DOHH2 (cell line): ENCODE data around the gene JMJD8.
A peak's percentile ranks its signal among the peaks of the same experiment; 100 is the strongest.

ENCODE experiments used
- H3F3A ChIP-seq: fragments of 200-600 bp; sonication (generic), shearing (Covaris generic); 2 replicates; pipeline ENCODE4 v1.6.0; 2016; ENCODE audit warnings: antibody characterized with exemption, mild to moderate bottlenecking; ENCODE audit not compliant: control insufficient read depth, insufficient read depth
- H3K27ac ChIP-seq: fragments of 200-600 bp; sonication (generic); 2 replicates; pipeline ENCODE4 v1.5.1; 2014; ENCODE audit warnings: low read depth, mild to moderate bottlenecking, low read length, moderate library complexity
- H3K27me3 ChIP-seq: fragments of 200-600 bp; sonication (generic); 2 replicates; pipeline ENCODE4 v1.6.1; 2014; ENCODE audit warnings: mild to moderate bottlenecking, low read length, mixed read lengths; ENCODE audit not compliant: control insufficient read depth
- H3K36me3 ChIP-seq: fragments of 200-600 bp; sonication (generic); 2 replicates; pipeline ENCODE4 v1.6.1; 2014; ENCODE audit warnings: mild to moderate bottlenecking, low read length, moderate library complexity, mixed read lengths; ENCODE audit not compliant: control insufficient read depth
- H3K4me1 ChIP-seq: fragments of 200-600 bp; sonication (generic); 2 replicates; pipeline ENCODE4 v1.6.1; 2014; ENCODE audit warnings: mild to moderate bottlenecking, low read length, mixed read lengths; ENCODE audit not compliant: control insufficient read depth
- H3K4me2 ChIP-seq: fragments of 200-600 bp; sonication (generic); 2 replicates; pipeline ENCODE4 v1.6.0; 2014; ENCODE audit warnings: mild to moderate bottlenecking, low read length, moderate library complexity
- H3K4me3 ChIP-seq: fragments of 200-600 bp; sonication (generic); 2 replicates; pipeline ENCODE4 v1.5.1; 2014; ENCODE audit warnings: mild to moderate bottlenecking, low read length, mixed read lengths
- H3K79me2 ChIP-seq: fragments of 200-600 bp; sonication (generic); 2 replicates; pipeline ENCODE4 v1.6.1; 2014; ENCODE audit warnings: mild to moderate bottlenecking, low read length, mixed read lengths; ENCODE audit not compliant: control insufficient read depth
- H3K9me2 ChIP-seq: fragments of 200-600 bp; sonication (generic); replicated peaks from 2 replicates; pipeline ENCODE4 v1.6.1; 2014; ENCODE audit warnings: mild to moderate bottlenecking, low read length, mixed read lengths; ENCODE audit not compliant: control insufficient read depth
- H3K9me3 ChIP-seq: fragments of 200-600 bp; sonication (generic); 2 replicates; pipeline ENCODE4 v1.6.1; 2014; ENCODE audit warnings: antibody characterized with exemption, low read length, mixed read lengths; ENCODE audit not compliant: control insufficient read depth, insufficient read depth
- H4K20me1 ChIP-seq: fragments of 200-600 bp; sonication (generic); 2 replicates; pipeline ENCODE4 v1.6.0; 2014; ENCODE audit warnings: low read depth, mild to moderate bottlenecking, antibody characterized with exemption, low read length, moderate library complexity; ENCODE audit not compliant: control insufficient read depth, insufficient read depth
- CTCF ChIP-seq: fragments of 200-600 bp; sonication (generic); IDR thresholded peaks from one replicate; pipeline ENCODE4 v1.5.1; 2014; ENCODE audit warnings: antibody characterized with exemption, mild to moderate bottlenecking, low read depth, low read length; ENCODE audit not compliant: poor library complexity, severe bottlenecking
- EZH2phosphoT487 ChIP-seq: fragments of 200-600 bp; sonication (generic); IDR thresholded peaks from 2 replicates; pipeline ENCODE4 v1.6.1; 2017; ENCODE audit warnings: borderline replicate concordance, mild to moderate bottlenecking, antibody characterized with exemption, low read length, moderate library complexity, mixed read lengths

JMJD8 gene

GRCh38 chr16:694863-695354 lies 10.8 kb upstream of the JMJD8 start:
- H3K27ac ChIP-seq, result no peak overlapping the region
- H3K27me3 ChIP-seq, result peaks cover 20% of the 10 kb centered on the region

GRCh38 chr16:694187-694862 lies 10.2 kb upstream of the JMJD8 start:
- Histone ChIP-seq H3K9me3 (no peaks in the 10 kb centered on the region), H3K27me3 (peaks cover 19% of the 10 kb centered on the region), H3K4me1 (peaks cover 28% of the 10 kb centered on the region), H3K4me2 (peak overlapping the region; percentile 97), H3F3A (peaks cover 7% of the 10 kb centered on the region), H3K4me3 (peak overlapping the region; percentile 80), H4K20me1 (no peaks in the 10 kb centered on the region), H3K27ac (no peak overlapping the region), H3K36me3 (no peaks in the 10 kb centered on the region), H3K9me2 (no peaks in the 10 kb centered on the region), H3K79me2 (peaks cover 8% of the 10 kb centered on the region)
- TF ChIP-seq CTCF, result no peak
- no peak for TF ChIP-seq EZH2phosphoT487

More at GRCh38 chr16:694863-695354, 10.8 kb upstream of the JMJD8 start:
- Histone ChIP-seq H3K36me3 (no peaks in the 10 kb centered on the region), H3K4me3 (peak overlapping the region; percentile 80), H3K9me3 (no peaks in the 10 kb centered on the region), H3F3A (peaks cover 7% of the 10 kb centered on the region), H3K4me1 (peaks cover 24% of the 10 kb centered on the region), H4K20me1 (no peaks in the 10 kb centered on the region), H3K9me2 (no peaks in the 10 kb centered on the region), H3K4me2 (peak overlapping the region; percentile 97), H3K79me2 (peaks cover 3% of the 10 kb centered on the region)
- no peak for TF ChIP-seq CTCF
- no peak for TF ChIP-seq EZH2phosphoT487

GRCh38 chr16:693766-694165 lies 9.6 kb upstream of the JMJD8 start:
- no peaks in the 10 kb centered on the region for H3K9me2 ChIP-seq
- peaks cover 33% of the 10 kb centered on the region for H3K4me1 ChIP-seq
- H3K79me2 ChIP-seq, result peaks cover 14% of the 10 kb centered on the region
- H3K27ac ChIP-seq, result no peak overlapping the region
- H3K9me3 ChIP-seq, result no peaks in the 10 kb centered on the region
- no peaks in the 10 kb centered on the region for H3K36me3 ChIP-seq
- peak overlapping the region; percentile 97 for H3K4me2 ChIP-seq
- H4K20me1 ChIP-seq, result no peaks in the 10 kb centered on the region
- peak overlapping the region; percentile 80 for H3K4me3 ChIP-seq
- peaks cover 7% of the 10 kb centered on the region for H3F3A ChIP-seq
- H3K27me3 ChIP-seq, result peaks cover 19% of the 10 kb centered on the region
- TF ChIP-seq CTCF (no peak), EZH2phosphoT487 (no peak)
